Motor neuron (in vitro differentiated cells): ENCODE results near the gene OSBP2. TPM values are rescaled to one million over a fixed set of nuclear protein-coding genes. Genes with fewer than 3 reads are reported as not detected.

Experiments
- ATAC-seq, 8 experiments: fragments of 200-7000 bp; cut with Tn5 transposase; replicated peaks in 6 of 8; 2 replicates each; pipeline ENCODE4 v1.8.0; 2021; ENCODE audit warnings: mild to moderate bottlenecking in 8 of 8, moderate library complexity in 8 of 8
- H3K27ac ChIP-seq, 2 donors: fragments of 250-450 bp; sonication (Bioruptor Pico); 2 replicates each; pipeline ENCODE4 v1.9.0; 2021; ENCODE audit warnings: antibody characterized with exemption in 2 of 2, mild to moderate bottlenecking in 2 of 2, moderate library complexity in 1 of 2
- H3K4me1 ChIP-seq, 2 donors: fragments of 250-450 bp; sonication (Bioruptor Pico); replicated peaks in 1 of 2; 2 replicates each; pipeline ENCODE4 v1.6.1; 2021; ENCODE audit warnings: antibody characterized with exemption in 2 of 2, mild to moderate bottlenecking in 2 of 2, moderate library complexity in 1 of 2
- H3K4me3 ChIP-seq, 5 donors: fragments of 250-450 bp; sonication (Bioruptor Pico); 2 replicates each; pipeline ENCODE4 v1.9.0; 2021; ENCODE audit warnings: antibody characterized with exemption in 5 of 5, mild to moderate bottlenecking in 5 of 5, moderate library complexity in 4 of 5
- WGBS, 10 experiments: fragments of 450-650 bp; shearing (Covaris generic); methylation state at CpG; one replicate each; pipeline ENCODE4 v1.0.0; 2022; 5-methylcytosine and 5-hydroxymethylcytosine counted together
- in situ Hi-C, 9 experiments: fragments of 400-800 bp; cut with MboI; loops; one replicate each; pipeline ENCODE4 v1.15.0; 2021; ENCODE audit warnings: low sequenced_read_pairs in 9 of 9, low pct_unique_long_range_greater_than_20kb in 2 of 9; ENCODE audit not compliant: unreplicated experiment in 9 of 9
- total RNA-seq, 8 experiments: library from RNA; unstranded; fragments of 300-600 nt; gene quantifications; 2 replicates each; pipeline versions ENCODE4 v1.2.3 to v1.2.4, GENCODE V29; 2022

Gene OSBP2
- total RNA-seq, 8 experiments from 2014 or later: 0.63 to 16.6 (median 5.4) TPM

- H3K4me3 ChIP-seq: no peak overlapping the region
- in situ Hi-C loops: loop anchor here in 1 of 9 experiments (25.0 kb wide), 1 partner anchor 129 kb away; no protein-coding TSS in a partner anchor
- peak in 7 of 8 experiments; percentile 20 to 81 (median 36) for ATAC-seq
- no peak overlapping the region for H3K27ac ChIP-seq
- H3K4me1 ChIP-seq: peaks cover 0 to 8% of the 10 kb centered on the region in 2 donors
- WGBS, 10 experiments: 50 to 100% (median 93%) methylated on average over 1 to 3 of the region's 17 CpGs; no CpG with 5 or more reads in 6 of the 10 experiments
Observed at GRCh38 chr22:30890686-30891442, 196.2 kb downstream of the OSBP2 start.

GRCh38 chr22:30891443-30891755 lies 196.7 kb downstream of the OSBP2 start:
- in situ Hi-C loops: loop anchor here in 1 of 9 experiments (25.0 kb wide), 1 partner anchor 129 kb away; no protein-coding TSS in a partner anchor
- ATAC-seq: peak in 4 of 8 experiments; percentile 12 to 59 (median 17)
- H3K27ac ChIP-seq: no peak overlapping the region
- H3K4me1 ChIP-seq: peaks cover 0 to 8% of the 10 kb centered on the region in 2 donors
- WGBS, 10 experiments: no CpG with 5 or more reads among the region's 8 CpGs
- H3K4me3 ChIP-seq: no peak overlapping the region

GRCh38 chr22:30891781-30892180 lies 197.1 kb downstream of the OSBP2 start:
- Histone ChIP-seq H3K27ac (no peak overlapping the region), H3K4me3 (no peak overlapping the region), H3K4me1 (peaks cover 0 to 4% of the 10 kb centered on the region in 2 donors)
- WGBS, 10 experiments: 0 to 67% methylated on average over 1 to 2 of the region's 6 CpGs; no CpG with 5 or more reads in 8 of the 10 experiments
- ATAC-seq: peak in 2 of 8 experiments; percentile 45 to 78
- in situ Hi-C loops: loop anchor here in 1 of 9 experiments (25.0 kb wide), 1 partner anchor 129 kb away; no protein-coding TSS in a partner anchor

GRCh38 chr22:30892286-30892685 lies 197.6 kb downstream of the OSBP2 start:
- no peak for ATAC-seq
- in situ Hi-C loops: loop anchor here in 1 of 9 experiments (25.0 kb wide), 1 partner anchor 130 kb away; no protein-coding TSS in a partner anchor
- H3K27ac ChIP-seq: no peak overlapping the region

GRCh38 chr22:30892731-30893221 lies 198.1 kb downstream of the OSBP2 start:
- Histone ChIP-seq H3K4me1 (no peaks in the 10 kb centered on the region), H3K4me3 (no peak overlapping the region), H3K27ac (no peak overlapping the region)
- ATAC-seq: no peak
- 60 to 90% (median 80%) methylated on average over 1 to 2 of the region's 5 CpGs; no CpG with 5 or more reads in 7 of the 10 experiments for WGBS, 10 experiments
- in situ Hi-C loops: loop anchor here in 1 of 9 experiments (25.0 kb wide), 1 partner anchor 130 kb away; no protein-coding TSS in a partner anchor

More at GRCh38 chr22:30892286-30892685, 197.6 kb downstream of the OSBP2 start:
- Histone ChIP-seq H3K4me1 (peaks cover 0 to under 1% of the 10 kb centered on the region in 2 donors), H3K4me3 (no peak overlapping the region)
- whole genome bisulfite sequencing, 10 experiments: 97 to 100% methylated on average over 1 to 5 of the region's 8 CpGs; no CpG with 5 or more reads in 8 of the 10 experiments

- 55 to 88% (median 74%) methylated on average over 3 to 9 of the region's 23 CpGs; no CpG with 5 or more reads in 1 of the 10 experiments for WGBS, 10 experiments
- no peak overlapping the region for H3K4me3 ChIP-seq
- no peaks in the 10 kb centered on the region for H3K4me1 ChIP-seq
- H3K27ac ChIP-seq: no peak overlapping the region
- in situ Hi-C loops: loop anchor here in 1 of 9 experiments (25.0 kb wide), 1 partner anchor 131 kb away; no protein-coding TSS in a partner anchor
- ATAC-seq: no peak
Observed at GRCh38 chr22:30893434-30894370, 199.0 kb downstream of the OSBP2 start.

- in situ Hi-C loops: loop anchor here in 1 of 9 experiments (25.0 kb wide), 1 partner anchor 132 kb away; no protein-coding TSS in a partner anchor
- Histone ChIP-seq H3K27ac (no peak overlapping the region), H3K4me1 (no peaks in the 10 kb centered on the region), H3K4me3 (no peak overlapping the region)
- WGBS, 10 experiments: 26 to 92% (median 42%) methylated on average over 2 to 3 of the region's 3 CpGs; no CpG with 5 or more reads in 4 of the 10 experiments
- ATAC-seq: no peak
Observed at GRCh38 chr22:30894371-30894740, 199.7 kb downstream of the OSBP2 start.

- ATAC-seq: no peak
- no peak overlapping the region for H3K4me3 ChIP-seq
- no peaks in the 10 kb centered on the region for H3K4me1 ChIP-seq
- 57 to 100% (median 83%) methylated on average over 3 to 11 of the region's 16 CpGs for WGBS, 10 experiments
- H3K27ac ChIP-seq: no peak overlapping the region
- in situ Hi-C loops: loop anchor here in 2 of 9 experiments (25.0 kb wide), 2 partner anchors 140 to 240 kb away; partner anchors contain the start of gene DUSP18 (in 1 of the 2)
Observed at GRCh38 chr22:30902496-30903357, 208.1 kb downstream of the OSBP2 start.

- Histone ChIP-seq H3K4me3 (no peak overlapping the region), H3K27ac (no peak overlapping the region), H3K4me1 (no peaks in the 10 kb centered on the region)
- 78 to 100% (median 98%) methylated on average over 1 to 6 of the region's 6 CpGs; no CpG with 5 or more reads in 4 of the 10 experiments for WGBS, 10 experiments
- in situ Hi-C loops: loop anchor here in 2 of 9 experiments (25.0 kb wide), 2 partner anchors 142 to 242 kb away; partner anchors contain the start of gene DUSP18 (in 1 of the 2)
- no peak for ATAC-seq
Observed at GRCh38 chr22:30903876-30904460, 209.3 kb downstream of the OSBP2 start.

GRCh38 chr22:30905696-30906341 lies 211.1 kb downstream of the OSBP2 start:
- ATAC-seq: no peak
- Histone ChIP-seq H3K27ac (no peak overlapping the region), H3K4me3 (no peak overlapping the region), H3K4me1 (no peaks in the 10 kb centered on the region)
- in situ Hi-C loops: loop anchor here in 2 of 9 experiments (25.0 kb wide), 2 partner anchors 144 to 244 kb away; partner anchors contain the start of gene DUSP18 (in 1 of the 2)
- WGBS, 10 experiments: 33% methylated on average over 1 of the region's 49 CpGs; no CpG with 5 or more reads in 9 of the 10 experiments

- WGBS, 10 experiments: 0 to 100% (median 92%) methylated on average over 1 to 8 of the region's 9 CpGs; no CpG with 5 or more reads in 4 of the 10 experiments
- in situ Hi-C loops: loop anchor here in 2 of 9 experiments (25.0 kb wide), 2 partner anchors 144 to 244 kb away; partner anchors contain the start of gene DUSP18 (in 1 of the 2)
- Histone ChIP-seq H3K4me1 (no peaks in the 10 kb centered on the region), H3K27ac (no peak overlapping the region), H3K4me3 (no peak overlapping the region)
- ATAC-seq: no peak
Observed at GRCh38 chr22:30906411-30906810, 211.7 kb downstream of the OSBP2 start.
